GM18498 (cell line): Measurements from ENCODE around the gene CD300H.
A peak's percentile ranks its signal among the peaks of the same experiment; 100 is the strongest.

Experiments used
- ATAC-seq: cut with Tn5 transposase; IDR thresholded peaks from one replicate; pipeline ENCODE4 v1.9.1; 2021; ENCODE audit warnings: mild to moderate bottlenecking, moderate library complexity; ENCODE audit not compliant: unreplicated experiment

Gene CD300H

DNA sequence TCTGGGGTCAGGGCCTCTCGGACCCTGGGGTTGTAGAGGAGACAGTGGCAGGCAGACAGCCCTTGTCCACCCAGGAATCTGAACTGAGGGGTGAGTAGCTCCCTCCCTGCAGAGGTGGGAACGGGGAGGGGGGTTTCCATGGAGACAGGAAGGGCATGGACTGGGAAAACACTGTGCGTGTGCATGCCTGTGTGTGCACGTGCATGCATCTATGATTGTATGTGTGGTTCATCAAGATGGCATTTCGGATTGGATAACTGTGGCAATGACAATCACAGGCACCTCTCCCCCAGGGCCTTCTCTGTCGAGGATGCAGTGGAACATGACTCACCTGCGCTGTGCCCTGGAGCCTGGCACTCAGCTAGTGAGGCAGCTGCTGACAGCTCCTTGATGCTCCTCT lies 15.3 kb downstream of the CD300H start:
- no peak for ATAC-seq

DNA sequence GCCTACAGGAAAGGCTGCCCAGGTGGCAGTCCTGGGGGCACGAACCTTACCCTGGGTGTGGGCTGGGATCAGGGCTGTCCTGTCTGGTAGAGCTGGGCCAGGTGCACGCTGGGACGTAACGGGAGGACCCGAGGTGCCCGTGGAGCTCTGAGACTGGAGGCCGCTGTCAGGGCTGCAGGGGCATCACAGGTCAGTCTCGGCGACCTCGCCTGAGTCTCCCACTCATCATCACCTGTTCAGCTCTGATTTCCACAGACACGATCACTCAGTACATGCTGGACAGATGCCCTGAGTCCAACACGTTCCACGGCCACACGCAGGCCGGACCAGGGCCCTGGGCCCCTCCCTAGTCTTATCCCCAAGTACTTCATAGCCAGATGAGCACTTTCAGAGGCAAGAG lies 16.7 kb downstream of the CD300H start:
- ATAC-seq, result no peak

DNA sequence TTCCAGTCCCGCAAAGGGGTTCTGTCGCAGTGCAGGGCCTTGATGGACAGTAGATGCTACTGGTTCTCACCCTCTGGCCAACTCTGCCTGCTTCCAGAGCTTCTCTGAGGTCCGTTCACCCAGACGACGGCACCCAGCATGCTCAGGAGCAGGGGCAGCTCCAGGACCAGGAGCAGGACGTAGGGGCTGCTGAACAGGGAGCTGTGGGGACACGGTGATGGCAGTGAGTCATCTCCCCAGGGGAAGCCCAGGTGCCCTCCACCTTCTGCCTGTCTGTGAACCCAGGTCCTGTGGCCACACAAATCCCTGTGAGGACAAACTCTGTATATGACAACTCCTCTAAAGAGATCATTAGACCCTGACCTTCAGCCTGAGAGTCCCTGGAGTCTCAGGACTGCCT lies 18.0 kb downstream of the CD300H start:
- ATAC-seq, result no peak

DNA sequence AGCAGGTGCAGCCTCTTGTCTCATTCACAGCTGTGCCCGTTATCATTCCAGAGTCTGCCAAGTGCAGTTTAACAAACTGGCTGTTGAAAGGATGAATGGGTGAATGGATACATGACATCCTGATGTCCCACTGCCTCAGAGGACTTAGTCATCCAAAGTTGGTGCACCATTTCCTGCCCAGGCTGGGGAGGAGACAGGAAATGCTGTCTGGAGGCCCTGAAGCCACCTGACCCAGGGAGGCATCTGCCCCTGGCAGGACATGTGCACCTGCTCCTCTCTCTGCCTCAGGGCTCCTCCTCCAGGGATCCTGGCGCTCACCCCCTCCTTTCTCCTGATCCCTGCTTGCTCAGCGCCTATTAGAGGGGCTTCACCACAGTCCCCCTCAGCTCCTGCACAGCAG lies 19.6 kb downstream of the CD300H start:
- ATAC-seq, result no peak

DNA sequence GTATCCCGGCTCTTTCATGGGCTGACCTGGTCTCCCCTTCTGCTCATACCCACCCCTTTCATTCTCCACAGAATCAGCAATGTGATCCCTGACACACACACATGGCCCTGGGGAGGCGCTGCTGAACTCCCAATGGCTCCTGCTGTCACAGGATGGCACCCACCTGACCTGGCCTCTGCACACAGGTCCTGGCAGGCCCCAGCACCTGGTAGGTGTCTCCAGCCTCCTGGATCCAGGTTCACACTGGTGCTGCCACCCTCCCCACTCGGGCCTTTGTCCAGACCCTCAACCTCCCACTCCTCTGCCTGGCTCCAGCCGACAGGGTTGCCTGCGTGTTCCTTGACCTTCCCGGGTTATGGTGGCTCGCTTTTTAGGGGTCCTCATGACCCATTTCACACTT lies 20.0 kb downstream of the CD300H start:
- ATAC-seq, result no peak

DNA sequence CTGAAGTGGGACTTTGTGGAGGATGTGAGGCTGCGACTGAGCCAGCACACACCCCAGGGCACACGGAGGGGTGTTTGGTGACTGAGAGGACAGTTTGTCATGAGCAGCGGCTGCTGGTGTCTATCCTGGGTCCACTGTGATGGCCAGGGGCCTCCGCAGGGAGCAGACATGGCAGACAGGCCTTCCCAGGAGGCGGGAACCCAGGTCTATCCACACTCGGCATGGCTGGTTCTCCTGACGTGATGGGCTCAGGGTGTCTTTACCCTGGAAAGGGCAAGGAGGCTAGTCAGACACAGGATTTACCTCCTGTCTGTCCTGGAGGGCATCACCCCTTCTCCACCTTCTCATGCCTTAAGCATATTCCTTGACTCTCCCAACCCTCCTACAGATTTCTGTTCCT lies 20.7 kb downstream of the CD300H start:
- ATAC-seq, result no peak

DNA sequence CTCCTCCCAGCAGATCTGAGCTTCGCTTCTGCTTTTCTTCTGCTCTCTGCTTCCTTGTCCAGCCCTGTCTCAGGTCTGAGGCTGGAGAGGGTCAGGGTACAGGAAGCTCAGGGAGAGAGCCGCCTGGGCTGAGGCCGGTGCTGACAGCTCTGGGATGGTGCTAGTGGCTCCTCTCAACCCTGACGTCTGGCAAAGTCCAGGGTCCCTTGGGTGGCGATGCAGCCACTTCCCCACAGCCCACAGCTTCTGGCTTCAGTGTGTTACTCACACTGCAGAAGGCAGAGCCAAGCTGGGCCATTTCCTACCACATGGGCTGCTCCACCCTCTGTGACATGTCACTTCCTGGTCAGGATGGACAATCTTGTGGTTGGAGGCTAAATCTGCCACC lies 21.5 kb downstream of the CD300H start, which contains the start of gene CD300C:
CD300C (minus strand) TSS at position 273 of the 388 bp plus-strand sequence. CDS start 333 bp downstream, outside the sequence.
- no peak for ATAC-seq

DNA sequence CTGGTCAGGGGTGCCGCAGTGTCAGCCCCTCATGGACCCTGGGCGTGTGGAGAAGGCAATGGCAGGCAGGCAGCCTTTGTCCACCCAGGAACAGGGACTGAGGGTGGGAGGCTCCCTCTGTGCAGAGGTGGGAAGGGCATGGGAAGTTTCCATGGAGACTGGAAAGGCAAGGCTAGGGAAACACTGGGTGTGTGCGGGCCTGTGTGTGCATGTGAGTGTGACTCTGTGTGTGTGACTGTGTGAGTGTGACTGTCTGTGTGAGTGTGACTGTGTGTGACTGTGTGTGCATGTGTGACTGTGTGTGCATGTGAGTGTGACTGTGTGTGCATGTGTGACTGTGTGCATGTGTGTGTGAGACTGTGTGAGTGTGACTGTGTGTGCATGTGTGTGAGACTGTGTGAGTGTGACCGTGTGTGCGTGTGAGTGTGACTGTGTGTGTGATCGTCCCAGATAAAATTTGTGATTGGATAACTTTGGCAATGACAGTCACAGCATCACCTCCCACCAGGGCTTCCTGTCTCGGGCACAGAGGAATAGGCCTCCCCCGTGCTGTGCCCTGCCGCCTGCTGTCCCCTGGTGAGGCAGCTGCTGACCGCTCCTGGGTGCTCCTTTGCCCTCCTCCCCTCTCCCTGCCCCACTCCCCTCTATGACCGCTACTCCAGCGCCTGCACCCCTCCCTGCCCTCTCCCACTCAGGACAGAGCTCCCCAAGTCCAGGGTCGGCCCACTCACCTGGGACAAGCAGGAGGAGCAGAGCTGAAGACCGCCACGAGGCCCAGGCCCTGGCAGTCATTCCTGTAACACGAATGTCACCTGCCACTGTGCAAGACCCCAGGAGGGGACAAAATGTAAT lies 22.1 kb downstream of the CD300H start:
- no peak for ATAC-seq

DNA sequence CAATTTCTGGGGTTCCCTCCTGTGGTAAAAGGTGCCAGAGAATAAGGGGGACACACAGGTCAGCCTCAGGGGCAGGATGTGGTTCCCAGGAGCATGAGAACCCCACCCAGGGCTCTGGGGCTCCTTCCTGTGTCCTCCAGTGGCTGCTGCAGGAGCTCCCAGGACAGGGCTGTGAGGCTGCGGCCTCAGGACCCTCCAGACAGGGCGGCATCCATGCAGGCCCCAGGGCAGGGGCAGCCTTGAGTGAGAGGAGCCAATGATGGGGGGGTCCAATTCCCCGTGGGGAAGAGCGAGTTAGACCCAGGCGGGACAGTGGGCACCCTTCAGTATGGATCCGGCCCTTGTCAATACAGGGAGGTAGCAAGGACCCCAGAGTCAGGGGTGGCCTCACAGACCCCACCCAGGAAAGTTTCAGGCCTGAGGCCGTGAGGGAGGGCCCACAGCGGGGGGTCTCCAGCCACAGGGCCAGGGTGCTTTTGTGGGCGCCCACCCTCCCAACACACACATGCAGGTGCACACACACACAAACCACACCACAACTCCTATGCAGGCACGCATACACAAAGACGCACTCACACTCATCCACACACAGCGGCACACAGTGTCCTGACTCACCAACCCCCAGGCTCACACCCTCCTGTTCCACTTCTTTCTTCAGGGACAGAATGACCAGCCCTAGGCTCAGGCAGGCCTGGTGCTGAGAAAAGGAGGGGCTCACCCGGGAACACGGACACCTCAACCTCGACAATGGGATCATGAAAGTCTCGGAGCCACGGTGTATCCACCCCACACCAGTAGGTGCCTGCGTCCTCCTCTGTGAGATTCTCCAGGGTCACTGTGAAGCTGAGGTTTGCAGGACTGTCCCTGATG lies 23.2 kb downstream of the CD300H start:
- ATAC-seq, result no peak

DNA sequence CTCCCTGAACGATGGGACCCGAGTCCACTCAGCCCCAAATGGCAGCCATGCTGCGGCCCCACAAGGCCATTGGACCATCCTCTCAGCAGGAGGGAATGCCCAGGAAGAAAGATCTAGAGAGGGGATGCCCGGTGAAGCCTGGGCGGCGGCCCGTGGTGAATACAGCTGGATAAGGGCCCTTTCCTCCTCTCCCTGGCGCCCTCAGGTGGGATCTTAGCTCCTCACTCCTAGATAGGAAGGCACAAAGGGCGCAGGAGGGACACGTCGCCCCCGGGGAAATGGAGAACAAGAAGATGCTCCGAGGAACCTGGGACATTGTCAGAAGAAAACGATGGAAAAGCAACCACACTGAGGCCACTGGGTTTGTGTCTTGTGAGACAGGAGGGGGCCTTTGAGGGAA lies 23.9 kb downstream of the CD300H start:
- no peak for ATAC-seq

DNA sequence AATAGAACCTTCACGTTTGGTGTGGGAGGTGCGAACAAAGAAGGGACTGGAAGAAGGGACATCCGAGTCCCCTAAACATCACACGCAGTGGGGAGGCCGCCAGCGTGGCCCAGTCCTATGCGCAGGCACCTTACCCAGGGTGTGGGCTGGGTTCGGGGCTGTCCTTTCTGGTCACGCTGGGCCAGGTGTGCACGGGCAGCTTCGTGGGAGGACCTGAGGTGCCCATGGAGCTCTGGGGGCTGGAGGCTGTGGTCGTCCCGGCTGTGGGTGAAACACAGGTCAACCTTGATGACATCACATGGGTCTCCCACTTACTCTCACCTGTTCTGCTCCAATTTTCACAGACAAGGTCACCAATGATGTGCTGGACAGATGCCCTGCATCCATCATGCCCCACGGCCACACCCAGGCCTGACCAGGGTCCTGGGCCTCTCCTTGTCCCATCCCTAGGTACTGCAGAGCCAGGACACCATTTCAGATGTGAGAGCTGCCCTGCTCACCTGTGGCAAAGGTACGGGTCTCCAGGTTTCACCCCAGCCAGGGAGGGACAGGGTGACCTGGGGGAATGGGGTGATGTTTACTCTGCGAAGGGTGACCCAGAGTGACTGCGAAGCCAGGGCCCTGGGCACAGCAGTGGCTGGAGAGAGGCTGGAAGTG lies 24.5 kb downstream of the CD300H start:
- ATAC-seq, result no peak

DNA sequence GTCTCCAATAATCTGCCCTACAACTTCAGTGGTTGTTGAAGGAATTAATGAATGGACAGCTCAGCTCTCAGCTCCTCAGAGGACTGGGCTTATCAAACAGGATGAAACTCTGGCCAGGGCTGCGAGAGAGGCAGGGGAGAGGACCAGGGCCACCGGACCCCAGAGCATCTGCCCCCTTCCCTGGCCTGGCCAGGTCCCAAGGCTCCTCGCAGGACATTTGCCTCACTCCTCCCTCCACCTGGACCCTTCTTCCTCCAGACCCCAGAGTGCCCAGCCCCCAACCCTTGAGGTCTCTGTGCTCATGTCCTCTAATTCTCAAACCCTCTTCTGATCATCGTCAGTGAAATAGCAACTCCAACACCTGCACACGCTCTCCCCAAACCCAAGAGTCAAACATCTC lies 25.1 kb downstream of the CD300H start:
- ATAC-seq, result no peak

DNA sequence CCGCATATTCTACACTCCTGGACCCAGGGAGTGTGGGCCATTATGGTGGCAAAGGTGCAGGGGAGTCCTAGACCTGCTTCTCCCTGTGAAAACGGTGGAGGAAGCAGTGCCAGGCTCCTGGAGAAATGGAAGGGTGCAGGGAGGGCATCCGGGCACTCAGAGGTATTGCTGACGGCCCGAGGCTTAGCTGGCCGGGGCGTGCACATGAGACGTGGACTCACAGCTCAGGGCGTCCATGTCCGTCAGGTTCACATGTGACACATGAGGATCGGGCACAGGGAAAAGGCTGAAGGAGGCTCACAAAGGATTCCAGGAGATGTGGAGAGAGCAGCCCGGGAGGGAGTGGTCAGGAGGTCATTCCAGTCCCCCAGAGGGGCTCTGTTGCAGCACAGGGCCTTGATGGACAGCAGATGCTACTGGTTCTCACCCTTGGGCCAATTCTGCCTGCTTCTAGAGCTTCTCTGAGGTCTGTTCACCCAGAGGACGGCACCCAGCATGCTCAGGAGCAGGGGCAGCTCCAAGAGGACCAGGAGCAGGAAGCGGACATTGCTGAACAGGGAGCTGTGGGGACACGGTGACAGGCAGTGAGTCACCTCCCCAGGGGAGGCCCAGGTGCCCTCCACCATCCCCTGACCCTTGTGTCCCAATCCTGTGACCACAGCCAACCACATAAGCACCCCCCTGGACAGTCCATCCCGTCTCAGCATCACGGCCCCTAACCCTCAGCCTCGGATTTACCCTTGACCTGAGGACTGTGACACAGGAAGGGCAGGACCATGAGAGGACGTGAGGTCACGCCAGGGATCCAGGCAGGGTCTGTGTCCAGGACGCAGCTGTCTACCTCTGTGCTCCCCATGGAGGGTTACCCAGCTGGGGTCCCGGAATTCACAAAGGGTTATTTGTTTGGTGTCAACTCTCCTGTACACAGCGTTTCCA lies 25.9 kb downstream of the CD300H start:
- ATAC-seq, result no peak

DNA sequence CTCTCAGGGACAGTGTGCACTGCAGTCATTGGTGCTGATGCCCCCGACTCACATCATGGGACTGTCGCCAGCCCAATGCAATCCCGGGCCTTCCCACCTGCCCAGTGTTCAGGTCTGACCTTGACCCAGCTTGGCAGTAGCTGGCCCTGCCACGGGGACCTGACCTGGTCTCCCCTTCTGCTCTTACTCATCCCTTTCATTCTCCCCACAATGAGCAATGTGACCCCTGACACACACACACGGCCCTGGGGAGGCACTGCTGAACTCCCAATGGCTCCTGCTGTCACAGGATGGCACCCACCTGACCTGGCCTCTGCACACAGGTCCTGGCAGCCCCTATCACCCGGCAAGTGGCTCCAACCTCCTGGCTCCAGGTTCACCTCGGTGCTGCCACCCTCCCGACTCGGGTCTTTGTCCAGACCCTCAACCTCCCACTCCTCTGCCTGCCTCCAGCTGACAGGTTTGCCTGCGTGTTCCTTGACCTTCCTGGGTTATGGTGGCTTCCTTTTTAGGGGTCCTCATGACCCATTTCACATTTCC lies 28.0 kb downstream of the CD300H start:
- no peak for ATAC-seq

DNA sequence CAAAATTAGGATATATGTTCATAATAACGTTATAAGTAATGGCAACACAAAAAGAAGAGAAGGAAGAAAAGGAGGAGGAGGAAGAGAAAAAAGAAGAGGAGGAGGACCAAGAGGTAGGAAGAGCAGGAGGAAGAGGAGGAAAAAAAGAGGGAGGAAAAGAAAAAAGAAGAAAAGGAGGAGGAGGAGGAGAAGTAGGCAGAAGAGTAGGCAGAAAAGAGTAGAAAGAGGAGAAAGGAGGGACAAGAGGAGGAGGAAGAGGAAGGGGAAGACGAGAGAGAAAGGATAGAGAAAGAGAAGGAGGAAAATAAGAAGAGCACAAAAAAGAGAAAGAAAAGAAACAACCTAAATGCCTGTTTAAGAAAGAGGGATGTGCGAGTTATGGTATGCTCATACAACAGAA lies 30.4 kb downstream of the CD300H start:
- ATAC-seq, result no peak

DNA sequence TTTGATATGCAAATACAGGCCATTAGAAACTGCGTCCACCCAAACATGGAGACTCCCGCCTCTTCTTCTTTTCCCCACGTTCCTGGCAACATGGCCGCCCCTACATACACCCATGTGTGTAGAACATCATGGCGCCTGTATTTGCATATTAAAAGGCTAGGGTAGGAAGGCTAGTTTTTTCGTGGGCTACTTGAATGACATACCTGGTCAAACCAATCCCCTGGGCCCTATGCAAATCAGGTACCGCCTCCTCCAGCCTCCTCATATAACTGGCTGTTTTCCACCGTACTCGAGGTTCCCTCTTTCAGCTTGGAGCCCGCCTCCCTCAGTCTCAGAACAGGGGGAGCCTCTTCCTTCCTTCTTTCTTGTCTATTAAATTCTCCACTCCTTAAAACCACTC lies 35.2 kb downstream of the CD300H start:
- peak; percentile 42 for ATAC-seq

DNA sequence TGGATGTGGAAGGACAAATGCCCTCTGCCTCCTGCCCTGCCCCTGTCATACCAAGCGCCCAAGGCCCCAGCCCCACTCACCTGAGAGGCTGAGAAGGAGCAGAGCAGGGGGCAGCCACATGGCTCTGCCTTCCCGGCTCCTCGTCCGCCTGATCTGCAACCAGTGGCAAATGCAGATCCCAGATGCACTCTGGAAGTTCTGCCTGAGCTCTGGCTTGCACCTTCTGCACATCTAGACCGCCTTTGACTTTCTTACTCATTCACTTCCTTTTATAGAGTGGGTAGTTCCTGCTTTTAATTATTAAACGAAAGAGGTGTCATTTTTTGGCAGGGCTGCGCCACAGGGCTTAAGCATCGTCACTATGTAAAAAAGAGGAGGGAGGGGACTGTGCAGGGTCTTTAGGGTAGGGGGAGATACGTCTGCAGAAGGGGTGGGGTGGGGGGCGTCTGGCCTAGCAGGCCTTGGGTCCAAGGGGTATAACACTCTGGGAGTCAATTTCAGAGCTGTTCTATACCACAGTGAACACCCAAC lies 36.0 kb downstream of the CD300H start, which contains the start of gene CD300LB:
CD300LB (minus strand) TSS at position 245 of the 531 bp plus-strand sequence; CDS start at position 120, 125 bp downstream.
- ATAC-seq, result no peak

DNA sequence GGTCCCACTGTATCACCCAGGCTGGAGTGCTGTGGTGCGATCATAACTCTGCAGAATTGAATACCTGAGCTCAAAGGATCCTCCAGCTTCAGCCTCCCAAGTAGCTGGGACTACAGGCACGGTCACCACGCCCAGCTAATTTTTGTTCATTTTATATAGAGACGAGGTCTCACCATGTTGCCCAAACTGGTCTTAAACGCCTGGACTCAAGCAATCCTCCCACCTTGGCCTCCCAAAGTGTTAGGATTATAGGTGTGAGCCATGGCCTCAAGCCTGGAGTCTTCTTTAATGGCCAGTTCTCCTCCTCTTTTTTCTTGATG lies 36.5 kb downstream of the CD300H start:
- no peak for ATAC-seq

DNA sequence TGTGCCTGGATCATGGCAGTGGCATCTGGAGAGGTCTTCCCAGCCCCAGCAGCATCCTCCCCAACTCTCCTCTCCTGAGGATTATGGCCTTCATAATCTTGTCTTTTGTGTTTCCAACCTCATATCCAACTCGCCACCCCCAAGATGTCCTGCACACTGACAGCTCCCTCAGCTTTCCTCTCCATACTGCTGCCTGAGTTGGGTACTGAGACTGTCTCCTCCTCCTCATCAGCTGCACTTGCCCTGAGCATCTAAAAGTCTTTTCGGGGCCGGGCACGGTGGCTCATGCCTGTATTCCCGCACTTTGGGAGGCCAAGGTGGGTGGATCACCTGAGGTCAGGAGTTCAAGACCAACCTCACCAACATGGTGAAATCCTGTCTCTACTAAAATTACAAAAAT lies 38.1 kb downstream of the CD300H start:
- ATAC-seq, result no peak
